ENCODE measurements around the gene CIB2. TPM values are rescaled to one million over a fixed set of nuclear protein-coding genes. Genes with fewer than 3 reads are reported as not detected.

The CIB2 gene
- total RNA-seq, 5 donors from 2014 or later (not counting 1 experiment from before 2014, with no cell fraction given), result 0.72 to 2.8 (median 2.0) TPM

DNA sequence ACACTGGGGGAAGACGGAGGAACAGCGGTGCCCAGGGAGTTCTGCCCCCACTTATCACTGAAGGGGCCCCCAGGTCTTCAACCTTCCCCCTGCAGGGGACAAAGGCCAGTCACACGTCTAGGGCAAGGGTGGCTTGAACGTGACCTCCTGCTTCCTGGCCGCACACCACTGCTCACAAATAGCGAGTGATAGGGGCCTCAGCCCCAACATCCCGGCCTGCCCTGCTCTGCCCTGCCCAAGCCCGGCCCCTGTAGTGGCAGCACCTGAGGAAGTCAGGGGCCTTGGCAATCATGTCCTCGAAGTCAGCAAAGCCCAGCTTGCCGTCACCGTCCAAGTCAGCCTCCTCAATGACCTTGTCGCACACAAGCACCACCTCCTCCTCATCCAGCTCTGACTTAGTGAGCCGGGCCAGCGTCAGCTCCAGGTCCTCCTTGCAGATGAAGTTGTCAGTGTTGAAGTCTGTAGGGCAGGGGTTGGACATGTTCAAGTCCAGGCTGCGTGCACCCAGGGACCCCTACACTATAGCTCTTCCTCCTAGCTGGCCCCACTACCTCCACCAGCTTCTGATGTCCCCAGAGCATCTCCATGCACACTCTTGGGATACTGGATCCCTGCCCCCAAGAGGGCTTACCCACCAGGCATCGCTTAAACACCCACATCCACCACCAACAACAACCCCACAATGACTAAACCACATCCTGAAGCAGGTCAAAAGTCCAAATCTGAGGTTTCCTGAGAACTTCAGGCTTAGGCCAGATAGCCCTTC lies 25.6 kb downstream of the CIB2 start:
- peak overlapping the region; percentile 15 for H3K27ac ChIP-seq (ENCODE audit: low read length)
- peaks cover 32 to 59% (median 43%) of the 10 kb centered on the region in 3 donors for H3K4me1 Mint-ChIP-seq

DNA sequence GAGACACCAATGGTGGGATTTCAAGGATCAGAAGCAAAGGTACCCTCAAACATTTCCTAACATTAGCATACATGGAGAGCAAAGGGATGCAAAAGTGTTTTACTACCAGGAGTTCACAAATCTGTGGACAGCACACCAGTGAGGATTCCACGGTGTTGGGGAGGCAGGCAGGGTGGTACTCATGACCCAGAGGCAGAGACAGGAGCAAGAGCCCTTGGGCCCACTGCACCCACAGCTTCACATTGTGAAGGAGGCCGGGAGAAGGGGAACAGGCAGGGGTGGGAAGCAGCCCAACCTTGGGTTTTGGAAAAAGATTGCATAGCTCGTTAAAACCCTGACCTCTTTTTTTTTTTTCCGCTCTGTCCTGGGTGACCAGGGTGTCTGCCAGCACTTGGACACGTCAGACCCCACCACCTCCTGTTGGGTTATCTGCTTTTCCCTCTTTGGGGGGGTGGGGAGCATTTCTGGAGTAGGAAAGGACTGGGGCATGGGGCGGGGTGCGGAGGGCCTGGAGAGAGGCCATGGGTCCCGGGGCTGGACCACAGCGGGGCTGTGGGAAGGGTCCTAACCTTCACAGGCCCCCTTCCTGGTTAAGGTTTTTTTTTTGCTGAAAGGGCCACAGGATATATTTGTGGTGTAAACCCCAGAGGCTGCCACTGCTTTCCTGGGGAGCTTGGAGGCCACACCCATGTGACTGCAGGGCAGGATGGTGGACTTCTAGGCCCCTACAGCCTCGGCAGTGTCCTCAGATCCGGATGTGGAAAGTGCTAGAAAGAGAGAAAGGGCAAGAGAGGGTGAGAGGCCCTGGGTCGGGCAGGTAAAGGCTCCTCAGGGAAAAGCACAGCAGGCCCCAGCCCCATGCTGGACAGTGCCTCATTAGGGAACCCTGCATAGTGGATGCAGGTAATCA lies 26.4 kb downstream of the CIB2 start:
- H3K9me3 Mint-ChIP-seq, result no peaks in the 10 kb centered on the region
- ATAC-seq (replicated peaks in 1 of 4) (no peak), DNase-seq (no peak)
- H3K27me3 Mint-ChIP-seq, result no peaks in the 10 kb centered on the region
- Histone ChIP-seq H3K4me1 (ENCODE audit: control insufficient read depth in 1 of 2, extremely low read depth in 1 of 2, insufficient read depth in 2 of 2, low read length in 2 of 2) (peaks cover 17 to 51% of the 10 kb centered on the region in 2 experiments), H3K27ac (ENCODE audit: low read length) (peak overlapping the region; percentile 75), H3K27me3 (replicated peaks in 1 of 2; ENCODE audit: control insufficient read depth in 2 of 2, extremely low read depth in 1 of 2, insufficient read depth in 2 of 2, low read length in 1 of 2) (peaks cover 0 to 3% of the 10 kb centered on the region in 2 experiments), H3K36me3 (ENCODE audit: control insufficient read depth in 2 of 2, extremely low read depth in 1 of 2, insufficient read depth in 1 of 2, low read length in 1 of 2) (no peaks in the 10 kb centered on the region), H3K9me3 (no peaks in the 10 kb centered on the region), H3K4me3 (ENCODE audit: control insufficient read depth in 1 of 2, extremely low read depth in 1 of 2, low read length in 1 of 2) (no peak overlapping the region)
- H3K4me1 Mint-ChIP-seq, result peaks cover 32 to 59% (median 43%) of the 10 kb centered on the region in 3 donors
- ChIA-PET CTCF (interaction anchor here (0.6 to 2.2 kb wide), 3 partner anchors 53 to 105 kb away, joined by 3 to 5 read pairs (median 3); no protein-coding TSS in a partner anchor), POLR2A (interaction anchor here in 1 of 2 donors (0.6 kb wide), 1 partner anchor 778 kb away, joined by 3 read pairs; no protein-coding TSS in a partner anchor)
- peak overlapping the region; percentile 91 to 95 for H3K27ac Mint-ChIP-seq
- no peaks in the 10 kb centered on the region for H3K36me3 Mint-ChIP-seq
- 80% methylated on average over 3 of the region's 12 CpGs for WGBS (ENCODE audit: insufficient coverage)
- peak overlapping the region in 2 of 3 donors; percentile 6 to 74 for H3K4me3 Mint-ChIP-seq

More for the DNA sequence above, 25.6 kb downstream of the CIB2 start:
- WGBS (ENCODE audit: insufficient coverage), result 67% methylated on average over 7 of the region's 16 CpGs
- H3K4me3 ChIP-seq (ENCODE audit: control insufficient read depth in 1 of 2, extremely low read depth in 1 of 2, low read length in 1 of 2), result no peak overlapping the region
- ChIA-PET POLR2A (no interaction called here), CTCF (interaction anchor here in 1 of 2 donors (0.5 to 1.2 kb wide), 2 partner anchors 35 to 54 kb away, joined by 3 to 6 read pairs; no protein-coding TSS in a partner anchor)
- H3K36me3 ChIP-seq (ENCODE audit: control insufficient read depth in 2 of 2, extremely low read depth in 1 of 2, insufficient read depth in 1 of 2, low read length in 1 of 2), result no peaks in the 10 kb centered on the region
- Mint-ChIP-seq H3K27ac (peak overlapping the region; percentile 91 to 95), H3K4me3 (peak overlapping the region in 1 of 3 donors; percentile 4), H3K36me3 (no peaks in the 10 kb centered on the region), H3K9me3 (no peaks in the 10 kb centered on the region), H3K27me3 (no peaks in the 10 kb centered on the region)
- no peak for ATAC-seq (replicated peaks in 1 of 4)
- H3K4me1 ChIP-seq (ENCODE audit: control insufficient read depth in 1 of 2, extremely low read depth in 1 of 2, insufficient read depth in 2 of 2, low read length in 2 of 2), result peaks cover 17 to 51% of the 10 kb centered on the region in 2 experiments
- H3K9me3 ChIP-seq, result no peaks in the 10 kb centered on the region
- DNase-seq, result no peak
- peaks cover 0 to 3% of the 10 kb centered on the region in 2 experiments for H3K27me3 ChIP-seq (replicated peaks in 1 of 2; ENCODE audit: control insufficient read depth in 2 of 2, extremely low read depth in 1 of 2, insufficient read depth in 2 of 2, low read length in 1 of 2)

DNA sequence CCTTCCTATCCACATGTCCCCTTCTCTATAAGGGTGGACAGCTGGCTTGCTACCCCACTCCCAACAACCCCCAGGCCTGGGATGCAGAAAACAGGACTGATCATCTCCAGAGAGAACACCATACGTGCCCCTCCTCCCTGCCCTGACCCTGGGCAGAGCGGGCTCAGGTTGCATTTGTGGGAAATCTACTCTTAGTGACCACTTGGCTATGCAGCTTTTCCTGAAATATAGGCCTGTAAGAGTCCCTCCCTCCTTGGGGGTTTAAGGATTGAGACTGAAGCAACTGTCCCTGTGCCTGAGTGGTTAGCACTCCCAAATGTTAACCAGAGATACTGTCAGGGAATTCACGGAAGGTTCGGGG lies 27.1 kb downstream of the CIB2 start:
- ATAC-seq (replicated peaks in 1 of 4), result peak in 1 of 4 experiments; percentile 21
- peaks cover 0 to 3% of the 10 kb centered on the region in 2 experiments for H3K27me3 ChIP-seq (replicated peaks in 1 of 2; ENCODE audit: control insufficient read depth in 2 of 2, extremely low read depth in 1 of 2, insufficient read depth in 2 of 2, low read length in 1 of 2)
- peaks cover 17 to 51% of the 10 kb centered on the region in 2 experiments for H3K4me1 ChIP-seq (ENCODE audit: control insufficient read depth in 1 of 2, extremely low read depth in 1 of 2, insufficient read depth in 2 of 2, low read length in 2 of 2)
- peak overlapping the region in 1 of 2 donors; percentile 30 for H3K4me3 ChIP-seq (ENCODE audit: control insufficient read depth in 1 of 2, extremely low read depth in 1 of 2, low read length in 1 of 2)
- ChIA-PET POLR2A (interaction anchor here in 1 of 2 donors (0.6 kb wide), 1 partner anchor 779 kb away, joined by 3 read pairs; no protein-coding TSS in a partner anchor), CTCF (interaction anchor here (0.6 to 2.2 kb wide), 3 partner anchors 52 to 104 kb away, joined by 3 to 5 read pairs (median 3); no protein-coding TSS in a partner anchor)
- peak overlapping the region; percentile 75 for H3K27ac ChIP-seq (ENCODE audit: low read length)
- Mint-ChIP-seq H3K36me3 (no peaks in the 10 kb centered on the region), H3K27me3 (no peaks in the 10 kb centered on the region), H3K4me3 (peak overlapping the region in 2 of 3 donors; percentile 18 to 74), H3K27ac (peak overlapping the region; percentile 91 to 95), H3K9me3 (no peaks in the 10 kb centered on the region), H3K4me1 (peaks cover 32 to 59% (median 43%) of the 10 kb centered on the region in 3 donors)
- DNase-seq, result no peak
- 100% methylated on average over 2 of the region's 4 CpGs for WGBS (ENCODE audit: insufficient coverage)
- H3K9me3 ChIP-seq, result no peaks in the 10 kb centered on the region
- no peaks in the 10 kb centered on the region for H3K36me3 ChIP-seq (ENCODE audit: control insufficient read depth in 2 of 2, extremely low read depth in 1 of 2, insufficient read depth in 1 of 2, low read length in 1 of 2)

DNA sequence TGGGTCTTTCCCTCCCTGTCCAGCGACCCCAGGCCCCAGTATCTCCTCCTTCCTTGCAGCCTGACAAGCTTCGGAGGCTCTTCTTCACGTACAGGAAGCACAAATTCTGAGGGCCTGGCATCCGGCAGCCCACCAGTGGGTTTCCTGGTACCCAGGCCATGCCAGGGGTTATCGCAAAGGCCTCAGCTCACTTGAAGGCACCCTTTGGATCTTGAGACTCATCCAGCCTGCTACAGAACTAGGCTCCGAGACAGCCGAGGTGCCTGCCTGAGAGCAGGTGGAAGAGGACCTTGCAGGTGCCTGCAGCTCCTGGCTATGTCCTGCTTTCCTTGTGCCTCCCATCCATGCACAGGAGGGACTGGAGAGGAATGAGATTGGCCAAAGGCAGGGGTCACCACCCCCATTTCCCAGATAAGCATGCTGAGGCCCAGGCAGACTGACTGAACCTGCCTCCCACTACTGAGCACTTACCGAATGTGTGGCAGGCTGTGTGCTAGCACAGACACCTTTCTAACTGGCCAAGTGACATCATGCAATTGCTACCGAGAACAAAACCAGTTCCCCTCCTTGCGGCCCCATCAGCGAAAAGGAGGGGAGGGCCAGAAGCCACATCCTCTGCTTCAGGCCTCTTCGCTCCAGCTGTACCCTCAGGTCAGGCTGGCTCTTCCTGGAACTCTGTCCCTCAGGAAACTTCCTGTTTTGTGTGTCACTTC lies 27.7 kb downstream of the CIB2 start:
- Histone ChIP-seq H3K27me3 (replicated peaks in 1 of 2; ENCODE audit: control insufficient read depth in 2 of 2, extremely low read depth in 1 of 2, insufficient read depth in 2 of 2, low read length in 1 of 2) (peaks cover 0 to 2% of the 10 kb centered on the region in 2 experiments), H3K4me3 (ENCODE audit: control insufficient read depth in 1 of 2, extremely low read depth in 1 of 2, low read length in 1 of 2) (peak overlapping the region in 1 of 2 donors; percentile 30), H3K4me1 (ENCODE audit: control insufficient read depth in 1 of 2, extremely low read depth in 1 of 2, insufficient read depth in 2 of 2, low read length in 2 of 2) (peaks cover 17 to 50% of the 10 kb centered on the region in 2 experiments), H3K9me3 (no peaks in the 10 kb centered on the region), H3K36me3 (ENCODE audit: control insufficient read depth in 2 of 2, extremely low read depth in 1 of 2, insufficient read depth in 1 of 2, low read length in 1 of 2) (no peaks in the 10 kb centered on the region), H3K27ac (ENCODE audit: low read length) (peak overlapping the region; percentile 75)
- DNase-seq (peak; percentile 26 to 71 (median 54)), ATAC-seq (replicated peaks in 1 of 4) (peak; percentile 69 to 83 (median 73))
- Mint-ChIP-seq H3K4me3 (peak overlapping the region in 2 of 3 donors; percentile 18 to 74), H3K27me3 (no peaks in the 10 kb centered on the region), H3K27ac (peak overlapping the region; percentile 91 to 95), H3K9me3 (no peaks in the 10 kb centered on the region), H3K4me1 (peaks cover 32 to 56% (median 43%) of the 10 kb centered on the region in 3 donors), H3K36me3 (no peaks in the 10 kb centered on the region)
- 44% methylated on average over 9 of the region's 12 CpGs for WGBS (ENCODE audit: insufficient coverage)
- ChIA-PET CTCF (interaction anchor here in 1 of 2 donors (1.2 to 2.2 kb wide), 2 partner anchors 13 to 69 kb away, joined by 3 to 5 read pairs; no protein-coding TSS in a partner anchor), POLR2A (no interaction called here)

DNA sequence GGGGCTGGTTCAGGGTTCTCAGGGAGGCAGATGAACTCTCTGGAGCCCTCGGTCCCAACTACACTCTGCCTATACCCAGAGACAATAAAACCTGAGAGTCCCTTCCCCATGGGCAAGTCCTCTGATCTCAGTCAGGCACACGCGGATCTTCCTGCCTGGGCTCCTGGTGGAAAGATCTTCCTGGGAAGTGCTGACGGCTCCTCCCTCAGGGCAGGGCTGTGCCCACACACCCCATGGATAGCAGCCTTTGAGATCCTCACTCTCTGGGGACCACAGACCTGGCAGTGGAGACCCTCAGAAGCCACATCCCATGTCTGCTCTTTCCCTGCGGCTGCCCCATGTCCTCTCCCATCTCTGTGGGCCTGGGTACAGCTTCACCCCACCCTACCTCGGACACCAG lies 28.5 kb downstream of the CIB2 start:
- Histone ChIP-seq H3K4me3 (ENCODE audit: control insufficient read depth in 1 of 2, extremely low read depth in 1 of 2, low read length in 1 of 2) (no peak overlapping the region), H3K27ac (ENCODE audit: low read length) (peak overlapping the region; percentile 75), H3K27me3 (replicated peaks in 1 of 2; ENCODE audit: control insufficient read depth in 2 of 2, extremely low read depth in 1 of 2, insufficient read depth in 2 of 2, low read length in 1 of 2) (no peaks in the 10 kb centered on the region), H3K4me1 (ENCODE audit: control insufficient read depth in 1 of 2, extremely low read depth in 1 of 2, insufficient read depth in 2 of 2, low read length in 2 of 2) (peaks cover 17 to 44% of the 10 kb centered on the region in 2 experiments), H3K36me3 (ENCODE audit: control insufficient read depth in 2 of 2, extremely low read depth in 1 of 2, insufficient read depth in 1 of 2, low read length in 1 of 2) (no peaks in the 10 kb centered on the region), H3K9me3 (no peaks in the 10 kb centered on the region)
- peak overlapping the region; percentile 91 to 95 for H3K27ac Mint-ChIP-seq
- no peaks in the 10 kb centered on the region for H3K9me3 Mint-ChIP-seq
- H3K27me3 Mint-ChIP-seq, result no peaks in the 10 kb centered on the region
- CTCF ChIA-PET, result interaction anchor here in 1 of 2 donors (1.2 kb wide), 1 partner anchor 12 kb away, joined by 3 read pairs; no protein-coding TSS in a partner anchor
- 94% methylated on average over 5 of the region's 6 CpGs for WGBS (ENCODE audit: insufficient coverage)
- no peak overlapping the region for H3K4me3 Mint-ChIP-seq
- POLR2A ChIA-PET, result no interaction called here
- ATAC-seq (replicated peaks in 1 of 4) (no peak), DNase-seq (no peak)
- H3K36me3 Mint-ChIP-seq, result no peaks in the 10 kb centered on the region
- H3K4me1 Mint-ChIP-seq, result peaks cover 32 to 53% (median 41%) of the 10 kb centered on the region in 3 donors

Measured in T-cell (primary cell).